Hippocampal formation (tissue), 2 donors: ENCODE measurements around the gene VDR.

Experiments
- DNase-seq, 2 donors: peaks; one replicate each; lab custom pipeline; 2025; lab: John Stamatoyannopoulos, UW

Gene VDR

GRCh38 chr12:47894068-47894467 lies 10.7 kb downstream of the VDR start:
- DNase-seq = no peak

GRCh38 chr12:47892819-47893218 lies 12.0 kb downstream of the VDR start:
- no peak for DNase-seq

- DNase-seq = no peak
Measured at GRCh38 chr12:47891356-47891755, 13.4 kb downstream of the VDR start.

GRCh38 chr12:47889040-47889439 lies 15.8 kb downstream of the VDR start:
- DNase-seq = no peak

- no peak for DNase-seq
Measured at GRCh38 chr12:47888153-47888819, 16.5 kb downstream of the VDR start.

GRCh38 chr12:47887529-47887928 lies 17.3 kb downstream of the VDR start:
- no peak for DNase-seq

DNA sequence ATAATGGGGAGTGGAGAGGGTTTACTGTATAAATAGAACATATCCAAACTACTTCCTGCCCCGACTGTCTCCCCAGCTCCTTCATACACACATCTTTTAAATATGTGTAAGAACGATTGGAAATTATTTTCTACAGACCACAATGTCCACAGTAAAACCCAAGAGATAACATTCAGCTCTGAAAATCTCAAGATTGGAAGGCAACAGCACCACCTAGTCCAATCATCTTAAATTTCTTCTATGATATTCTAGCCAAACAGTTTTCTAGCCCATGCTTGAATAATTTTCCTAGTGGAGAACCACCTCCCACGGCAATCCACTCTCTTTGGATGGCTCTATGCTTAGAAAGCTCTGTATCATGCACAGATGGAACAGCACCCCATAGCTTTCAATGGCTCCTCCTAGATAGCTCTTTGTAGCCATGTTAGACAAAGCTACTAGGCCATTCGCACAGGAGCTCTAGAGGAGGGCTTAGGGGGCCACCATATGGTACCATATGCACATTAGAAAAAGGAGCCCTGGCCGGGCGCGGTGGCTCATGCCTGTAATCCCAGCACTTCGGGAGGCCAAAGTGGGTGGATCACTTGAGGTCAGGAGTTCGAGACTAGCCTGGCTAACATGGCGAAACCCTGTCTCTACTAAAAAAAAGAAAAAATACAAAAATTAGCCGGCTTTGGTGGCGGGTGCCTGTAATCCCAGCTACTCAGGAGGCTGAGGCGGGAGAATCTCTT lies 18.1 kb downstream of the VDR start:
- no peak for DNase-seq

DNA sequence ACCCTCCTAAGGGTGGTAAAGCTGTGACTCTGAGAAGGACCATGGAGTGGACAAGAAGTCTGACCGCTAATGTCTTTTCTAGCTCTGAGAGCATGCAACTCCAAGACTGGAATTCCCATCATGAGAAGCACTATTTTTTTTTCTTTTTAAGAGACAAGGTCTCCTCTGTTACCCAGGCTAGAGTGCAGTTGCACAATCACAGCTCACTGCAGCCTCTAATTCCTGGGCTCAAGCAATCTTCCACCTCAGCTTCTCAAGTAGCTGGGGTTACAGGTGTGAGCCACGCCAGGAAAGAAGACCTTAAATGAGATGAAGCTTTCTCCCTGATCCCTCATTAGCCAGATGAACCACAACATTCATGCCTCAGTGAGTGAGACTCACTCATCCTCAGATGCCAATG lies 19.2 kb downstream of the VDR start:
- no peak for DNase-seq

DNA sequence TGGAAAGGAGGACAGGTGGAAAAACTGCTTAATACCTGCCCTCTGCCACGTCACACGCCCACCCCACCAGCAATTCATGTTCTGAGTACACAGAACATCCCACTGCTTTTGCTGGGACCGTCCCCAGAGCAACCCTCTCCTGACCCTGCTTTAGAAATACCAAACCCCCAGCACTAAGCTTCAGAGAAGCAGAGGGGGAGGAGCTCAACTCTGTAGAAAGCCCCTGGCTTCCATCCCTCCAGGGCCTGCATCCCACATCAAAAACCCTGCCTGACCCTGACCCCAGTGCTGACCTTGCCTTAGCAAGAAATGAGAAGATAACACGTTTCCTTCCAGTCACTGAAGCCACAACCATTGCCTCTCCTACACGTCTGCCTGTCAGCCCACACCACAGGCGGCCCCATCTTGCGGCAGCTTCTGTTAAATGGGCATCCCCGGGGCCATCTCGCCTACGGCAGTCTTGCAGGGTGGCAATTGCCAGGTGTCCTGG lies 19.7 kb downstream of the VDR start:
- no peak for DNase-seq

DNA sequence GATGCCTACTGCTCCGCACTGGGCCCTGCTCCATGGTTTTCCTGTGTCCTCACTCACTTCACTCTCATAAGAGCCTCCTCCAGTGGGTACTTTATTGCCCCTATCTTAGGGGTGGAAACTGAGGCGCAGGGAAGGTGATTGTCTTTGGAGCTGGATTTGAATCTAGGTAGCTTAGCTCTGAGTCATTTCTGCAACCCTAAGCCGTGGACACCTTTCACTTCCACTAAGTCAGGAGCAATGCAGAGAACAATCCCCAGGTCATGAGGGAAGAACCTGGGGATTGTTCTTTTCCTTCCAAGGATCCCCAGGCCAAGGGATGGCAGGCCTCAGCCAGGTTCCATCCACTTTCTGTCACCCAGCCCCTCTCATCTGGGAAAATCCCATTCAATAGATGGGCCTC lies 20.3 kb downstream of the VDR start:
- DNase-seq = no peak

DNA sequence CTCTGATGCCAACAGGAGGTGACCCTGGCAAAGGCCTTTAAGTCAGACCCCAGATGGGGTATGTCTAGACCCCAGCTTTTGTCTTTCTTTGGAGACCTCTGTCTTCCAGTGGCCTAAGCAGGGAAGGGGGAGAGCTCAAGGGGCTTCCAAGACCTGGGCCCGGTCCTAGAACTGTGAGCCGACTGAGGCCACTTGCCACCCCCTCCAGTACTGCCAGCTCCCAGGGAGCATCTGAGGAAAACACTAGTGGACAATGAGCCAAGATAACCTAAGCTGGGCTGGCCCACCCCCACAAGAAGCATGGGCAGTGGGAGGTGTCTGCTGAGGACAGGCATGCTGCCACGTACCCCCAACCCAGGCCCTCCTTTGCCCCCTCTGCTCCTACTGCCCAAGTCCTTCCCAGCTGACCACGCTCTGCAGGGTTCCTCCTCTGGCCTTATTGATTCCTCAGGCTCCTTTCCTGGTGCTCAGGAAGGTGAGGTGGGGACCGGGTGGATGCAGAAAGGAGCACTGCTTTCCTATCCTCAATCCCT lies 21.1 kb downstream of the VDR start:
- no peak for DNase-seq

DNA sequence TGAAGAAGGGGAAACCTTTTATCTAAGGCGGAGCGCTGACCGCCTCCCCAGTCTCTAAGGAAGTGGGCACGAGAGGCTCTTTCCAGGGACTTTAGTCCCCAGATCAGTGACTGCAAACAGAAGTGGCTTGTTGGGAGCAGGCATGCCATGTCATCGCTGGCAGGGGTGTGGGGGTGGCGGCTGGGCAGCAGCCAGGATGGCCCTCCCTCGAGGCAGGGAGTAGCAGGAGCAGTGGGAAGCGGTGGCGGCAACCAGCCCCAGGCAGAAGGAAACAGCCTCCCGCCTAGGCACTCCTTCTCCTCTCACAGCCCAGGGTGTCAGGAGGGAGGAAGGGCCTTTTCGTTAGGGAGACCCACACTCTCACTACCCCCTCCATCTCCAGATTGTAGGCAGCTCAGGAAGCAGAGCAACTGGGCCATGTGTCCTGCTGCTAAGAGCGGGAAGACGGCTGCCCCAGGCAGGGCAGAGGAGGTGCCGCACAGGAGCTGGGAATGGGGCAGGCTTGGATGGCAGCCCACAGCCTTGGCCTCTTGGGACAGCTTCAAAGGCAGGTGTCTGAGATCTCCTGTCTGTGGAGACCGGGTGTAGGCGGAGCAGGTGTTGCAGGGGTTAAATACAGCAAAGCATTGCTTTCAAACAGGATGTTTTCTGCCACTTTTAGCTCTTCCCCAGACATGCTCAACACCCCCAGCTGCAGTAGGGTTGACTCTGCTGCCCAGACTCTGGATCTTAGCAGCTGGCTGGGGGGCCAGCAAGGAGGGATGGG lies 21.8 kb downstream of the VDR start:
- no peak for DNase-seq

DNA sequence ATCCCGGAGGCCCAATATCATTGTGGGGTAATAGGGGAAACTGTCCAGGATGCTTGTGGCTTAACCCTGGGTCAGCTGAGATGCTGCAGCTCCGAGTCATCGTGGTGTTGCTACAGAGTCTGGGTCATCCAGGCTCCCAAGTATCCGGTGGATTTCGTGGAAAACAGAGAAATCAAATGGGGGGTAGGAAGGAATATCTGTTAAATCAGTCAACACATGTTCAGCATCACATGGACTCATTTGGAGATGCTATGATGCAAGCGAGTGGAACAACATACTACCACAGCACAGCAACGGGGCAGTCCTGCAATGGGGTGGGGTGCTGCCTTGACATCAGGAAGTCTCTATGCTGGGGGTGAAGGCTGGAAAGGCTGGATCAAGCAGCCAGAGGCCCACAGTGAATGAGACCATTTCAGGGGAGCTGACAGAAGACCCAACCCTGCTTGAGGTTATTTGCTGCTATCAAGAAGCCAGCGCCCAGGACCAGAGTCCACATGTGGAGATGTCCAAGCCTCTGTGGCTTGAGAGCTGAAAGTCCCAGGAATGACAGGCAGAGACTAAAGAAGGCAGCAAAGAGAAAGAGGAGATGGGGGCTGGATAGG lies 22.9 kb downstream of the VDR start:
- DNase-seq = no peak

DNA sequence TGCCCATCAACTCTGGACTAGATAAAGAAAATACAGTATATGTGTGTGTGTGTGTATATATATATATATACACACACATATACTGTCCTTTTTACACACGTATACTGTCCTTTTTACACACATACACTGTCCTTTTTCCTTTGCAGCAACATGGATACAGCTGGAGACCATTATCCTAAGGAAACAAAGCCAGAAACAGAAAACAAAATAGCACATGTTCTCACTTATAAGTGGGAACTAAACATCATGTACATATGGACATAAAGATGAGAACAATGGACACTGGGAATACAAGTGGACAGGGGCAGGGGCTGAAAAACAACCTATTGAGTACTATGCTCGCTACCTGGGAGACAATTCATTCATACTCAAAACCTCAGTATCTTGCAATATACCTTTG lies 23.7 kb downstream of the VDR start:
- no peak for DNase-seq

- DNase-seq = no peak
Measured at GRCh38 chr12:47878918-47879481, 25.8 kb downstream of the VDR start.

DNA sequence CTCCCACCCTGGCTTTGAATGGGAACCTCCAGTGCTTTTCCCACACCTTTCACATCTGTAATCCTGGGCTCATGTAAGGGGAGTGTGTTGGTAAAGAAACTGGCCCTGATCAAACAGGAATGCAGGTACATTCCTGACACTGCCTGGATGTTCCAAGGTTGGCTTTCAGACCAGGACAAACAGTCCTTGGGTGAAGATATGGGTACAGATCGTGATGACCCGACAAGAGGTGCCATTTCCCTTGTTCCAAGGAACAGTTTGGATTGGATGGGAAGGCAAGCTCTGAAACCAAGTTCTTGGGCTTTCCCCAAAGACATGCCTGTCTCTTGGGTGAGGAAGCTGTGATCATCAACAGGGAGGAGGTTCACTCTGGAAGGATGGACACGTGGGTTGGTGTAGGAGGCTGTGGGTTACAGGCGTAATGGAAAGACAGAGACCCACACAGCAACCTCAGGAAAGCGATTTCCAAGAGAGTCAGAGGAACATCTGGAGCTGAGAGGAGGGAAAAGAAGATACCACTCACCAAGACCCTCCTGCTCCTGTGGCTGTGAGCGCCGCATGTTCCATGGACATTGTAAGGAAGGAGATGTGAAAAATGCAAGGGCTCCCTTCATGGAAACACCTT lies 26.4 kb downstream of the VDR start:
- DNase-seq = no peak

DNA sequence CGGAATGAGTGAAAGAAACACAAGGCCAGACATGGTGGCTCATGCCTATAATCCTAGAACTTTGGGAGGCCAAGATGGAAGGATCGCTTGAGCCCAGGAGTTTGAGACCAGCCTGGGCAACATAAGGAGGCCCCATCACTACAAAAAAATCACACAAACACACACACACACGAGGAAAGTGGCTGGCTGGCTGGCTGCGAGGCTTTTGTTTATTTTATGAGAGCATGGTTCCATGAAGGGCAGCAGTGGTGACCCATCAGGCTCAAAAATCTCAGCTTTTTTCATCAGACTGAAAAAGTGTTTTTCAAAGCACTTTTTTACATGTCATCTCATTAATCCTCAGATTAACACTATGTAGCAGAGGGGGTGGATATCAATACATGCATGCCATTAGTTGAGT lies 27.7 kb downstream of the VDR start:
- no peak for DNase-seq

DNA sequence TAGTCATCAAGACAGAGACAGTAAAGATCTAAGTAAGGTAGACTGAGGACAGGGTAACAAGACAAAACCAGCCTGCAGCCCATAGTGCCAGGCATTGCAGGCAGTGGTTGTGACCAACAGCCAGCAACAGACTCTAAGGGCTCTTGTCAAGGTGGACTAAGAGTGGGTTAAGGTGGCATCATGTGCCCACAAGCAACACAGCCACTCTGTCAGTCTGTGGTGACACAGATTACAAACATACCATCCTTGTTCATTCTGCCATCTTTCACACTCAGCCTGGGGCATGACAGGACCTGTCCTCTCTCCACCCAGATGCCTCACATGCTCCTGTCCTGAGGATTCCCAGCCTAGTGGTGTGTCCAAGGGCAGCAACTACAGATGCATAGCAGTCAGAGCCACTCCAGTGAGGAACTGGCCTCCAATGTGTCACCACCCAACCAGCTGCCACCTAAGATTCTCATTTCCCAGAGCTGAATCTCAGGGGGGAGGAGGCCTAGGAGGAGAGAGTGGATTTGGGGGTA lies 28.3 kb downstream of the VDR start:
- DNase-seq = no peak

DNA sequence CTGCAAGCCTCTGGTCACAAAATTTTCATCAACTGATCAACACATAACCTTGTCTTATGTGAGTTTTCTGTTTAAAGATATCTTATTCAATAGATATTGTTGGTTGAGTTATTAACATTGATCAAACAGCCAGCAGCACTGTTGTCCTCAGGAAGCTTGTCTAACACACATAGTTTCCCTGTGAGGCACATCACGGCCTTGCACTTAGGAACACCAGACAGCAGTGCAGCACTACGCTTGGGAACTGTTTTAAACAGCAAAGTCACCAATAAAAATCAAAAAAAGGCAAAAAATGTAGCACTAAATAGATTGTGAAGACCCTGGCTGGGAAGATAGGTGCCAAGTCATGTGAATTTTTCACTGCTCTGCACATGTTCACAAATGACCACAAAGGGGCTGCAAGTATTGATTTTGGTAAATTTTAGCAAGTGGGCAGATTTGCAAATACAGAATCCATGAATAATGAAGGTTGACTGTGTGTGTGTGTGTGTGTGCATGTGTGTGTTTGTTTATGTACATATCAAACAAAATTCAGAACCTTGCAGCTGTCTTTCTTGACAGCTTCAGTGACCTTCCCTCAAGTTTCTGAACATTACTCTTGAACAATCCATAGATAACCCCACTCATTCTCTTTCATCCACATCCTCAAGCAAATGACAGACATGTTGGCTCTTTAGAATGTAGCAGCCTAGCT lies 28.9 kb downstream of the VDR start:
- DNase-seq = no peak

GRCh38 chr12:47874316-47874715 lies 30.5 kb downstream of the VDR start:
- DNase-seq = no peak
